CD4-positive, alpha-beta T cell treated with Interleukin-15 for 1 hour (primary cell): ENCODE measurements around the gene KRTAP12-3.
"Not testable (repeated sequence)": the region's sequence is repeated elsewhere in the genome, so short reads cannot be mapped to it uniquely, and the experiment has no call there.

Experiments
- DNase-seq: peaks from one replicate; pipeline ENCODE4 v3.0.0-alpha.2; 2020

Gene KRTAP12-3

GRCh38 chr21:44627831-44628233 lies 29.9 kb upstream of the KRTAP12-3 start:
- DNase-seq, result not testable (repeated sequence)

- no peak for DNase-seq
These were observed 28.9 kb upstream of the KRTAP12-3 start for GRCh38 chr21:44628707-44629391.

- DNase-seq, result no peak
These were observed 27.3 kb upstream of the KRTAP12-3 start for GRCh38 chr21:44630440-44630839.

GRCh38 chr21:44632067-44632466 lies 25.7 kb upstream of the KRTAP12-3 start:
- no peak for DNase-seq

GRCh38 chr21:44636209-44637017 lies 21.3 kb upstream of the KRTAP12-3 start:
- DNase-seq, result no peak

GRCh38 chr21:44637018-44637850 lies 20.5 kb upstream of the KRTAP12-3 start, which contains the start of gene KRTAP10-10:
Gene KRTAP10-10 (plus strand): TSS chr21:44637356. CDS start chr21:44637418, 62 bp downstream.
- DNase-seq, result no peak

GRCh38 chr21:44637851-44638348 lies 19.8 kb upstream of the KRTAP12-3 start:
- DNase-seq, result not testable (repeated sequence)

- not testable (repeated sequence) for DNase-seq
These were observed 19.0 kb upstream of the KRTAP12-3 start for GRCh38 chr21:44638506-44639330.

GRCh38 chr21:44639331-44639655 lies 18.4 kb upstream of the KRTAP12-3 start:
- no peak for DNase-seq

GRCh38 chr21:44640761-44641160 lies 17.0 kb upstream of the KRTAP12-3 start:
- DNase-seq, result no peak

- no peak for DNase-seq
These were observed 13.9 kb upstream of the KRTAP12-3 start for GRCh38 chr21:44643741-44644310.

GRCh38 chr21:44644878-44645277 lies 12.9 kb upstream of the KRTAP12-3 start:
- no peak for DNase-seq

- DNase-seq, result not testable (repeated sequence)
These were observed 11.1 kb upstream of the KRTAP12-3 start, which contains the start of gene KRTAP10-11 for GRCh38 chr21:44646366-44647221. Gene KRTAP10-11 (plus strand): TSS chr21:44646414. CDS start chr21:44646459, 45 bp downstream.

GRCh38 chr21:44647222-44647552 lies 10.5 kb upstream of the KRTAP12-3 start:
- DNase-seq, result no peak

- DNase-seq, result no peak
These were observed 9.0 kb upstream of the KRTAP12-3 start for GRCh38 chr21:44648557-44649311.

- no peak for DNase-seq
These were observed 8.1 kb upstream of the KRTAP12-3 start for GRCh38 chr21:44649521-44650100.

- DNase-seq, result no peak
These were observed 7.3 kb upstream of the KRTAP12-3 start for GRCh38 chr21:44650265-44650972.

- DNase-seq, result no peak
These were observed 6.6 kb upstream of the KRTAP12-3 start for GRCh38 chr21:44650973-44651675.
